Measurements from ENCODE around the gene ATP6V0D1.

Gene ATP6V0D1

DNA sequence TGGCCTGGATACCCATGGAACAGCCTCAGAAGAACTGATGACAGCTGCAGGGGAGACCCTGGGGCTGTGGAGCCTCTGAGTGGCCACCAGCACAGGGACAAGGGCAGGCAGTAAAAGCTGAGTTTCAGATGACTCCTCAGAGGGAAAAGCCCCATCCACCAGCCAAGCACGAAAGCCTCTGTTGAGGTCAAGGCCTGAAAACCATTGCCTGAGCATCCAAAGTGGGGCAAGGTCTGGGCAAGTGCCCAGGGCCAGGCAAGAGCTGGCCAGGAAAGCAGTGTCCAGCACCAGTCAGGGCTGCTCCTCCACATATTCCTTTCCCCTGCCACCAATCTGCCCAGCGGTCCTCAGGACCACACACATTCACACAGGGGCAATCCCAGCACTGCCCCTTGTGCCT lies 16.4 kb downstream of the ATP6V0D1 start:
- ChIA-PET POLR2A (no interaction called here), CTCF (interaction anchor here (0.8 to 10.4 kb wide), 11 partner anchors 10 to 204 kb away, joined by 3 to 118 read pairs (median 4); partner anchors contain the start of genes AGRP and ATP6V0D1)
- no peak for DNase-seq (ENCODE audit: extremely low spot score)
- TF ChIP-seq, protein P1, sequence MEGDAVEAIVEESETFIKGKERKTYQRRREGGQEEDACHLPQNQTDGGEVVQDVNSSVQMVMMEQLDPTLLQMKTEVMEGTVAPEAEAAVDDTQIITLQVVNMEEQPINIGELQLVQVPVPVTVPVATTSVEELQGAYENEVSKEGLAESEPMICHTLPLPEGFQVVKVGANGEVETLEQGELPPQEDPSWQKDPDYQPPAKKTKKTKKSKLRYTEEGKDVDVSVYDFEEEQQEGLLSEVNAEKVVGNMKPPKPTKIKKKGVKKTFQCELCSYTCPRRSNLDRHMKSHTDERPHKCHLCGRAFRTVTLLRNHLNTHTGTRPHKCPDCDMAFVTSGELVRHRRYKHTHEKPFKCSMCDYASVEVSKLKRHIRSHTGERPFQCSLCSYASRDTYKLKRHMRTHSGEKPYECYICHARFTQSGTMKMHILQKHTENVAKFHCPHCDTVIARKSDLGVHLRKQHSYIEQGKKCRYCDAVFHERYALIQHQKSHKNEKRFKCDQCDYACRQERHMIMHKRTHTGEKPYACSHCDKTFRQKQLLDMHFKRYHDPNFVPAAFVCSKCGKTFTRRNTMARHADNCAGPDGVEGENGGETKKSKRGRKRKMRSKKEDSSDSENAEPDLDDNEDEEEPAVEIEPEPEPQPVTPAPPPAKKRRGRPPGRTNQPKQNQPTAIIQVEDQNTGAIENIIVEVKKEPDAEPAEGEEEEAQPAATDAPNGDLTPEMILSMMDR (IDR thresholded peaks at IDR 0.05; ENCODE audit: control extremely low read depth, extremely low read depth, low read depth, missing control alignments) = no peak

DNA sequence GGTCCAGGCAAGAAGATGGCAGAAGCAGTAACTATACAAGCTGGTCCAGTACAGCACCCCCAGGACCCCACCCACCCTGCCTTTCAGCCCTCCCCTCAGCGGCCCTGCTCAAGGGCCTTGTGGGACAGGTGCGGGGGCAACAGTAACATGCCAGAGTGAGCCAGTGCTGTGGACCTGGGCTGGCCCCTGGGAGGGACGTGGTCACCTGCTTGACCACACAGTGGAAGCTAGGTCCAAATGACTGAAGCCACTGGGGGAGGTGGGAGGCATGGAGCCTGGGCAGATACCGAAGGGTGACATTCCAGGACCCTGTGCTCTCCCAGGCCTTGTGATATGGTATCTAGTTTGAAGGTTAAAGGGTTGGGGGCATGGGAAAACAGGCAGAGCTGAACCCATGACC lies 17.3 kb downstream of the ATP6V0D1 start:
- POLR2A ChIA-PET = no interaction called here

DNA sequence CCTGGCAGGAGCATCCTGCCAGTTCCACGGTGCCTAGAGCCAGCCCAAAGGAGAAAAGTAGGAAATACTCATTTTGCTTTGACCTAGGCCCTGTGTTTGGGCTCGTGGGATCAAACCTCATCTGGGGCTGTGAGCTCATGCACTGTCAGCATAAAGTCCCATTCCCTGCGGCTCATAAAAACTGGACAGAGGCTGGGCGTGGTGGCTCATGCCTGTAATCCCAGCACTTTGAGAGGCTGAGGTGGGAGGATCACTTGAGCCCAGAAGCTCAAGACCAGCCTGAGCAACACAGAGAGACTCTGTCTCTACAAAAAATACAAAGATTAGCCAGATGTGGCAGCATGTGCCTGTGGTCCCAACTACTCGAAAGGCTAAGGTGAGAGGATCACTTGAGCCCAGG lies 17.9 kb downstream of the ATP6V0D1 start:
- TF ChIP-seq, protein P1 (IDR thresholded peaks at IDR 0.05; ENCODE audit: control extremely low read depth, extremely low read depth, low read depth, missing control alignments) = no peak
- POLR2A ChIA-PET = no interaction called here
- CTCF ChIA-PET = interaction anchor here (1.3 to 10.4 kb wide), 5 partner anchors 16 to 202 kb away, joined by 4 to 118 read pairs (median 15); partner anchors contain the start of genes AGRP and ATP6V0D1
- no peak for DNase-seq (ENCODE audit: extremely low spot score)

More for the DNA sequence above, 17.3 kb downstream of the ATP6V0D1 start:
- TF ChIP-seq, protein P1 (IDR thresholded peaks at IDR 0.05; ENCODE audit: control extremely low read depth, extremely low read depth, low read depth, missing control alignments) = no peak
- CTCF ChIA-PET = interaction anchor here (0.6 to 10.4 kb wide), 10 partner anchors 11 to 510 kb away, joined by 3 to 118 read pairs (median 4); partner anchors contain the start of genes AGRP and ATP6V0D1
- DNase-seq (ENCODE audit: extremely low spot score) = no peak

DNA sequence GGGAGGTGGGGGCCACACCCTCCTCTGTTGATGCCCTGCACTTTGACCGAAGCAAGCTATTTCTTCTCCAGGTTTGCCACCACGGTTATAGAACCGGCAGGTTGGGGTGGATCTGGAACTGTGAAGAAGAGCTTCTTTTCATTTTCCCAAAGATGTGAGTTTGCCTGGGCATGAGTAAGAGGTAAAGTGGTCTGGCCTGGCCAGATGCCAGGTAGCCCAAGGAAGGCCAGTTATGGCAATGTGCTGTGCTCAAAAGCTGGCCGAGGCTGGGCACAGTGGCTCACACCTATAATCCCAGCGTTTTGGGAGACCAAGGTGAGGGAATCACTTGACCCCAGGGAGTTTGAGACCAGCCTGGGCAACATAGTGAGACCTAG lies 18.7 kb downstream of the ATP6V0D1 start:
- TF ChIP-seq, protein P1 (IDR thresholded peaks at IDR 0.05; ENCODE audit: control extremely low read depth, extremely low read depth, low read depth, missing control alignments) = no peak
- no peak for DNase-seq (ENCODE audit: extremely low spot score)
- ChIA-PET CTCF (interaction anchor here (1.0 to 10.4 kb wide), 6 partner anchors 8 to 218 kb away, joined by 3 to 118 read pairs (median 10); partner anchors contain the start of genes AGRP and ATP6V0D1), POLR2A (no interaction called here)

DNA sequence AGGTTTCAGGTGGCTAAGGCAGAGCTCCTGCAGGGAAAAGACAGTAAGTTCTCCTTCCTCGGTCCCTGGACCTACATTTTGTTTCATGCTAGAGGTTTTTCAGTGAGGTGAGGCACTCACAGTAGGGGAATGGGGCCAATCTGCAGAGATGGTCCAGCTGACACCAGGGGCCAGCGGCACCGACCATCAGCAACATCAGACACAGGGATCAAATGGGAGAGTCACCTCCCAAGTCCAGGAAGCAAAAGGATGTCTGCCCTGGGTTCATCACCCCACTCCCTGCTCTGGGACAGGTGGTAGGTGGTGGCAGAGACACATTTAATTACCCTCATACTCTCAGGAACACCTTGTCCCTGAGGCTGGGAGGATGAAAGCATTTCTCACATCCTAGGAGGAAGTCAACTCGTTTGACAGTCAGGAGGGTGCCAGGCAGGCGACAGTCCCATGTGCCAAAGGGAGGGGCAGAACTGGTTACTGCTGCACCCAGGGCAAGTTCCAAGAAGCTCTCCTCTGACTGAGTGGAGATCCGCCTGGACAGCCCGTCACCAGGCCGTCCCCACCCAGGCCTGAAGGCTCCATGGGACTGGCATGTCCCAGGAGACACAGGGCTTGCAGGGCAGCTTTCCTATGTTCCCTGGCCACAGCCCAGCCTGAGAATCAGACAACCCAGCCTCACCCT lies 19.2 kb downstream of the ATP6V0D1 start:
- POLR2A ChIA-PET = no interaction called here
- no peak for DNase-seq (ENCODE audit: extremely low spot score)
- CTCF ChIA-PET = interaction anchor here (0.9 to 10.4 kb wide), 8 partner anchors 9 to 217 kb away, joined by 3 to 118 read pairs (median 6); partner anchors contain the start of genes AGRP and ATP6V0D1
- TF ChIP-seq, protein P1 (IDR thresholded peaks at IDR 0.05; ENCODE audit: control extremely low read depth, extremely low read depth, low read depth, missing control alignments) = no peak

DNA sequence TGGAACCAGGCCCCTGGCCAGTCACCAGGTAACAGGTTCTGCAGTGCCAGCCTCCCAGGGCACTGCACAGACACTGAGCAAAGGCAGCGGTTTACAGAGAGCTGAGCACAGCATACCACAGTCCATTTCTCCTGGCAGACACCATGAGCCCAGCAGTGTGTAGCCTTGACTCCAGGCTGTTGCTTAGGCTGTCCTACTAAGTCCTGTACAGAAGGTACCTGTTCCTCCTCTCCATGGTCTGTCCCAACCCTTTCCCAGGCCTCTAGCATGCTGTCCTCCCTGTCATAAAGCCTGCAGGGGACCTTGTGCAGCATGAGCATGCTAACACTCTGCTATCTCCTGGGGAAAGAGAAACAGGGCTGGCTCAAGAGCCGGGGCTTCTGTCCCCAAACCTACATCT lies 20.0 kb downstream of the ATP6V0D1 start:
- POLR2A ChIA-PET = no interaction called here
- DNase-seq (ENCODE audit: extremely low spot score) = no peak
- TF ChIP-seq, protein P1 (IDR thresholded peaks at IDR 0.05; ENCODE audit: control extremely low read depth, extremely low read depth, low read depth, missing control alignments) = no peak
- CTCF ChIA-PET = interaction anchor here (1.9 to 10.4 kb wide), 4 partner anchors 11 to 34 kb away, joined by 7 to 118 read pairs (median 36); partner anchors contain the start of genes AGRP and ATP6V0D1
